IMR-90 (cell line): ENCODE data around the gene NPPC. TPM values are rescaled to one million over a fixed set of nuclear protein-coding genes. Genes with fewer than 3 reads are reported as not detected.

ENCODE experiments used
- ATAC-seq: fragments of 200-7000 bp; cut with Tn5 transposase; 2 replicates; pipeline ENCODE4 v1.9.1; 2020; ENCODE audit warnings: low read depth, mild to moderate bottlenecking, moderate library complexity
- BruUV-seq: library from RNA; stranded (reverse); fragments of 400-500 nt; replicated peaks from 2 replicates; lab custom pipeline; 2021; lab: Mats Ljungman, UMichigan
- CTCF ChIA-PET: fragments of 300-600 bp; formaldehyde crosslinking; extraction: SDS; loops from one replicate; lab custom pipeline; 2021; ENCODE audit warnings: antibody characterized with exemption; lab: Yijun Ruan, JAX
- POLR2A ChIA-PET: fragments of 300-600 bp; sonication (Branson Sonifier 250); formaldehyde crosslinking; loops from one replicate; lab custom pipeline; 2022; ENCODE audit warnings: antibody characterized with exemption; ENCODE audit not compliant: unreplicated experiment; lab: Charles Lee
- DNase-seq: peaks from one replicate; pipeline ENCODE4 v3.0.0; 2013
- H2AFZ ChIP-seq: replicated peaks from 2 replicates; pipeline ENCODE3; 2013; ENCODE audit warnings: low read length, mild to moderate bottlenecking; ENCODE audit not compliant: poor library complexity
- H2AK5ac ChIP-seq: 2 replicates; pipeline ENCODE4 v1.6.1; 2013; ENCODE audit warnings: low read depth, low read length, inconsistent platforms
- H2AK9ac ChIP-seq: replicated peaks from 2 replicates; pipeline ENCODE3; 2013; ENCODE audit warnings: mild to moderate bottlenecking, low read depth, low read length, moderate library complexity; ENCODE audit not compliant: poor library complexity
- H2BK120ac ChIP-seq: 2 replicates; pipeline ENCODE4 v1.6.1; 2013; ENCODE audit warnings: low read depth, low read length, inconsistent platforms
- H2BK15ac ChIP-seq: 3 replicates; pipeline ENCODE4 v1.6.1; 2013; ENCODE audit warnings: low read depth, low read length, inconsistent platforms
- H2BK20ac ChIP-seq: 2 replicates; pipeline ENCODE4 v1.6.1; 2013; ENCODE audit warnings: low read depth, mild to moderate bottlenecking, inconsistent platforms, low read length, moderate library complexity
- H2BK5ac ChIP-seq: 2 replicates; pipeline ENCODE4 v1.6.1; 2013; ENCODE audit warnings: mild to moderate bottlenecking, low read depth, low read length, inconsistent platforms; ENCODE audit not compliant: poor library complexity, severe bottlenecking
- H3K14ac ChIP-seq: replicated peaks from 2 replicates; pipeline ENCODE4 v1.6.1; 2013; ENCODE audit warnings: low read depth, low read length, inconsistent platforms
- H3K18ac ChIP-seq: 2 replicates; pipeline ENCODE4 v1.6.1; 2013; ENCODE audit warnings: low read depth, low read length, control low read depth
- H3K23ac ChIP-seq: 2 replicates; pipeline ENCODE4 v1.6.1; 2013; ENCODE audit warnings: low read depth, low read length, inconsistent platforms
- H3K27ac ChIP-seq: 2 replicates; pipeline ENCODE4 v1.5.1; 2013; ENCODE audit warnings: mild to moderate bottlenecking, control low read depth, low read length; ENCODE audit not compliant: insufficient read depth
- H3K27me3 ChIP-seq: 2 replicates; pipeline ENCODE4 v1.6.1; 2013; ENCODE audit warnings: low read length; ENCODE audit not compliant: control insufficient read depth, insufficient read depth
- H3K36me3 ChIP-seq: 2 replicates; pipeline ENCODE4 v1.6.1; 2013; ENCODE audit warnings: low read length, mixed read lengths; ENCODE audit not compliant: control insufficient read depth, insufficient read depth
- H3K4ac ChIP-seq: 2 replicates; pipeline ENCODE4 v1.6.1; 2013; ENCODE audit warnings: low read depth, low read length, inconsistent platforms
- H3K4me1 ChIP-seq: 2 replicates; pipeline ENCODE4 v1.6.1; 2013; ENCODE audit warnings: low read length, mixed read lengths; ENCODE audit not compliant: control insufficient read depth, insufficient read depth
- H3K4me2 ChIP-seq: 2 replicates; pipeline ENCODE4 v1.6.1; 2013; ENCODE audit warnings: low read depth, mild to moderate bottlenecking, control low read depth, low read length, moderate library complexity
- H3K4me3 ChIP-seq: 2 replicates; pipeline ENCODE4 v1.5.1; 2013; ENCODE audit warnings: low read depth, mild to moderate bottlenecking, control low read depth, low read length, moderate library complexity; ENCODE audit not compliant: insufficient read depth
- H3K56ac ChIP-seq: 2 replicates; pipeline ENCODE4 v1.6.1; 2013; ENCODE audit warnings: low read length, inconsistent platforms; ENCODE audit not compliant: insufficient read depth; ENCODE audit errors: extremely low read depth
- H3K79me1 ChIP-seq, 2 experiments: 2 replicates each; pipeline ENCODE4 v1.6.1; 2013; ENCODE audit warnings: low read length in 2 of 2, inconsistent platforms in 1 of 2, low read depth in 1 of 2
- H3K9ac ChIP-seq: 2 replicates; pipeline ENCODE4 v1.6.1; 2013; ENCODE audit warnings: low read depth, low read length, control low read depth
- H3K9me1 ChIP-seq: 2 replicates; pipeline ENCODE4 v1.6.1; 2013; ENCODE audit warnings: low read length, inconsistent platforms; ENCODE audit not compliant: insufficient read depth
- H3K9me3 ChIP-seq: 2 replicates; pipeline ENCODE4 v1.6.1; 2013; ENCODE audit warnings: low read length; ENCODE audit not compliant: control insufficient read depth, insufficient read depth
- H4K20me1 ChIP-seq: 2 replicates; pipeline ENCODE4 v1.6.1; 2013; ENCODE audit warnings: low read length, inconsistent platforms; ENCODE audit not compliant: insufficient read depth
- H4K5ac ChIP-seq: 2 replicates; pipeline ENCODE4 v1.6.1; 2013; ENCODE audit warnings: mild to moderate bottlenecking, low read depth, low read length, control low read depth
- H4K8ac ChIP-seq, 2 experiments: 2 replicates each; pipeline ENCODE4 v1.6.1; 2013; ENCODE audit warnings: low read depth in 2 of 2, low read length in 2 of 2, control low read depth in 1 of 2, inconsistent platforms in 1 of 2
- H4K91ac ChIP-seq: 2 replicates; pipeline ENCODE4 v1.6.1; 2013; ENCODE audit warnings: low read depth, low read length, inconsistent platforms; ENCODE audit not compliant: insufficient read depth
- BHLHE40 ChIP-seq: fragments of 150-350 bp; IDR thresholded peaks from 2 replicates; pipeline ENCODE4 v1.6.1; 2016; ENCODE audit warnings: mild to moderate bottlenecking, low read depth, low read length
- CEBPB ChIP-seq: IDR thresholded peaks from 2 replicates; pipeline ENCODE4 v1.6.1; 2012; ENCODE audit warnings: low read depth, low read length, improper control_type of control experiment
- CHD1 ChIP-seq: IDR thresholded peaks from 2 replicates; pipeline ENCODE4 v1.6.1; 2012; ENCODE audit warnings: low read depth, low read length, improper control_type of control experiment
- FOS ChIP-seq: fragments of 150-350 bp; IDR thresholded peaks from 2 replicates; pipeline ENCODE4 v1.6.1; 2016; ENCODE audit warnings: low read depth, low read length
- MAFK ChIP-seq: IDR thresholded peaks from 2 replicates; pipeline ENCODE4 v1.6.1; 2012; ENCODE audit warnings: low read depth, low read length, improper control_type of control experiment
- MAZ ChIP-seq: IDR thresholded peaks from 2 replicates; pipeline ENCODE4 v1.6.1; 2012; ENCODE audit warnings: low read depth, mild to moderate bottlenecking, low read length, improper control_type of control experiment, moderate library complexity, borderline replicate concordance
- MXI1 ChIP-seq: IDR thresholded peaks from 2 replicates; pipeline ENCODE4 v1.6.1; 2012; ENCODE audit warnings: low read depth, mild to moderate bottlenecking, low read length, moderate library complexity, borderline replicate concordance
- NFE2L2 ChIP-seq: fragments of 150-350 bp; IDR thresholded peaks from 2 replicates; pipeline ENCODE4 v1.6.1; 2016; ENCODE audit warnings: low read depth, mild to moderate bottlenecking, low read length
- POLR2A ChIP-seq: IDR thresholded peaks from 2 replicates; pipeline ENCODE4 v1.6.1; 2012; ENCODE audit warnings: mild to moderate bottlenecking, low read depth, low read length
- RAD21 ChIP-seq: IDR thresholded peaks from 2 replicates; pipeline ENCODE4 v1.6.1; 2012; ENCODE audit warnings: low read length, improper control_type of control experiment
- RCOR1 ChIP-seq: IDR thresholded peaks from 2 replicates; pipeline ENCODE4 v1.6.1; 2012; ENCODE audit warnings: mild to moderate bottlenecking, low read length, improper control_type of control experiment; ENCODE audit not compliant: insufficient replicate concordance
- RFX5 ChIP-seq: IDR thresholded peaks from 2 replicates; pipeline ENCODE4 v1.8.0; 2012; ENCODE audit warnings: low read depth, mild to moderate bottlenecking, low read length, moderate library complexity
- SMC3 ChIP-seq: fragments of 150-350 bp; IDR thresholded peaks from 2 replicates; pipeline ENCODE4 v1.6.1; 2016; ENCODE audit warnings: low read depth, mild to moderate bottlenecking, antibody characterized with exemption, low read length, moderate library complexity
- WGBS, 2 experiments: methylation state at CpG; one replicate each; pipeline versions ENCODE4 v1.1.5 to v1.1.7; 2013; ENCODE audit warnings: missing lambda C conversion rate in 2 of 2; ENCODE audit not compliant: insufficient read length in 1 of 2; ENCODE audit errors: extremely low coverage in 2 of 2; 5-methylcytosine and 5-hydroxymethylcytosine counted together
- dilution Hi-C: fragments of 300-500 bp; cut with HindIII; formaldehyde crosslinking; loops from one replicate; pipeline ENCODE4 v1.14.3; 2018; ENCODE audit warnings: low sequenced_read_pairs; ENCODE audit not compliant: unreplicated experiment
- in situ Hi-C: fragments of 300-500 bp; cut with MboI; formaldehyde crosslinking; loops from 3 replicates; pipeline ENCODE4 v1.14.3; 2019; ENCODE audit warnings: low sequenced_read_pairs, inconsistent platforms, mixed read lengths
- intact Hi-C: fragments of 100-400 bp; cut with micrococcal nuclease; formaldehyde crosslinking; loops from 2 replicates; pipeline ENCODE4 v1.10.0; 2022
- polyA plus RNA-seq, 3 experiments: library from polyadenylated mRNA; depleted of rRNA; stranded (reverse); fragments of >200 nt; gene quantifications; 2 replicates each; pipeline ENCODE4 v1.2.3, GENCODE V29; 2012; ENCODE audit warnings: low replicate concordance in 1 of 3
- total RNA-seq: library from RNA; depleted of rRNA; stranded (reverse); fragments of >200 nt; gene quantifications from 2 replicates; pipeline ENCODE4 v1.2.3, GENCODE V29; 2012
- TF ChIP-seq, protein P1 (sequence below): conservative IDR thresholded peaks from 2 replicates; pipeline ENCODE4 v1.5.1; 2012; ENCODE audit warnings: mild to moderate bottlenecking, low read depth, low read length, improper control_type of control experiment
- TF ChIP-seq, protein P2 (sequence below): fragments of 150-350 bp; IDR thresholded peaks from 2 replicates; pipeline ENCODE4 v1.6.1; 2017; ENCODE audit warnings: mild to moderate bottlenecking, antibody characterized with exemption, low read length, low read depth
- TF ChIP-seq, protein P3 (sequence below): fragments of 150-350 bp; IDR thresholded peaks from 2 replicates; pipeline ENCODE4 v1.6.1; 2016; ENCODE audit warnings: low read depth, mild to moderate bottlenecking, low read length, moderate library complexity, borderline replicate concordance

The NPPC gene
- total and polyA plus RNA-seq, 2 of the 4 experiments (the other 2 are of a cell fraction) = 0.22 to 0.36 TPM

DNA sequence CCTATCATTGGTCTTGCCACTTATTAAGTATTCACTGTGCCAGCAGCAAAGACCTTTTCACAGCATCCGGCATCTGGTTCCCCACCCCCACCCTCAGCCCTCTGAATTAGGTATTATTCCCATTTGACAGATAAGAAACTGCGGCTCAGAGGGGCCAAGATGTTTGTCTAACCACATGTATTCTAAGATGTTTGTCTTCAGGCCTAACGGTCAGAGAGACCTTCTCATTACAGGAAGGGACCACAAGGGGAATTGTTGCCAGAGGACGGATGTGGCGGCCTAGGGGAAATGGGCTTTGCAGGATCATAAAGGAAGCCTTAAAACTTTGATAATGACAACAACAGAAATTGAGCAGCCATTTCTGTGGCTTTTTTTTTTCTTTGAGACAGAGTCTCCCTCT lies 16.6 kb downstream of the NPPC start:
- no peak overlapping the region for H3K18ac ChIP-seq
- H3K4ac ChIP-seq = no peak overlapping the region
- WGBS, 2 experiments = 100% methylated on average over 1 of the region's 5 CpGs; no CpG with 5 or more reads in 1 of the 2 experiments
- no peak overlapping the region for H3K4me2 ChIP-seq
- no peaks in the 10 kb centered on the region for H3K36me3 ChIP-seq
- intact Hi-C loops (loop anchor here (10.0 kb wide), 1 partner anchor 595 kb away; no protein-coding TSS in a partner anchor), dilution Hi-C loops (no loop called here), in situ Hi-C loops (loop anchor here (5.0 kb wide), 2 partner anchors 408 to 523 kb away; no protein-coding TSS in a partner anchor)
- H3K14ac ChIP-seq = no peak overlapping the region
- no peak overlapping the region for H2AK5ac ChIP-seq
- H4K8ac ChIP-seq = no peak overlapping the region
- H3K27ac ChIP-seq = no peak overlapping the region
- ChIA-PET POLR2A (no interaction called here), CTCF (interaction anchor here (0.6 kb wide), 1 partner anchor 419 kb away, joined by 3 read pairs; no protein-coding TSS in a partner anchor)
- H2AFZ ChIP-seq = no peak overlapping the region
- H2BK15ac ChIP-seq = no peak overlapping the region
- BruUV-seq = no TSS peak
- no peaks in the 10 kb centered on the region for H3K79me1 ChIP-seq
- no peak overlapping the region for H3K56ac ChIP-seq
- DNase-seq = no peak
- H4K91ac ChIP-seq = no peak overlapping the region
- no peaks in the 10 kb centered on the region for H3K9me3 ChIP-seq
- H3K9me1 ChIP-seq = no peaks in the 10 kb centered on the region
- no peak overlapping the region for H3K9ac ChIP-seq
- no peaks in the 10 kb centered on the region for H4K20me1 ChIP-seq
- H3K4me3 ChIP-seq = no peak overlapping the region
- H4K5ac ChIP-seq = no peak overlapping the region
- H2BK20ac ChIP-seq = no peak overlapping the region
- H3K4me1 ChIP-seq = no peaks in the 10 kb centered on the region
- H3K27me3 ChIP-seq = peaks cover 16% of the 10 kb centered on the region
- no peak overlapping the region for H2AK9ac ChIP-seq
- no peak for ATAC-seq
- H2BK5ac ChIP-seq = no peak overlapping the region
- TF ChIP-seq RAD21 (no peak), BHLHE40 (no peak), NFE2L2 (no peak), MAFK (no peak), RCOR1 (no peak), MXI1 (no peak), CHD1 (no peak), MAZ (no peak), CEBPB (no peak), SMC3 (no peak), POLR2A (no peak), RFX5 (no peak), FOS (no peak)
- TF ChIP-seq, protein P1, sequence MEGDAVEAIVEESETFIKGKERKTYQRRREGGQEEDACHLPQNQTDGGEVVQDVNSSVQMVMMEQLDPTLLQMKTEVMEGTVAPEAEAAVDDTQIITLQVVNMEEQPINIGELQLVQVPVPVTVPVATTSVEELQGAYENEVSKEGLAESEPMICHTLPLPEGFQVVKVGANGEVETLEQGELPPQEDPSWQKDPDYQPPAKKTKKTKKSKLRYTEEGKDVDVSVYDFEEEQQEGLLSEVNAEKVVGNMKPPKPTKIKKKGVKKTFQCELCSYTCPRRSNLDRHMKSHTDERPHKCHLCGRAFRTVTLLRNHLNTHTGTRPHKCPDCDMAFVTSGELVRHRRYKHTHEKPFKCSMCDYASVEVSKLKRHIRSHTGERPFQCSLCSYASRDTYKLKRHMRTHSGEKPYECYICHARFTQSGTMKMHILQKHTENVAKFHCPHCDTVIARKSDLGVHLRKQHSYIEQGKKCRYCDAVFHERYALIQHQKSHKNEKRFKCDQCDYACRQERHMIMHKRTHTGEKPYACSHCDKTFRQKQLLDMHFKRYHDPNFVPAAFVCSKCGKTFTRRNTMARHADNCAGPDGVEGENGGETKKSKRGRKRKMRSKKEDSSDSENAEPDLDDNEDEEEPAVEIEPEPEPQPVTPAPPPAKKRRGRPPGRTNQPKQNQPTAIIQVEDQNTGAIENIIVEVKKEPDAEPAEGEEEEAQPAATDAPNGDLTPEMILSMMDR = no peak
- TF ChIP-seq, protein P2, sequence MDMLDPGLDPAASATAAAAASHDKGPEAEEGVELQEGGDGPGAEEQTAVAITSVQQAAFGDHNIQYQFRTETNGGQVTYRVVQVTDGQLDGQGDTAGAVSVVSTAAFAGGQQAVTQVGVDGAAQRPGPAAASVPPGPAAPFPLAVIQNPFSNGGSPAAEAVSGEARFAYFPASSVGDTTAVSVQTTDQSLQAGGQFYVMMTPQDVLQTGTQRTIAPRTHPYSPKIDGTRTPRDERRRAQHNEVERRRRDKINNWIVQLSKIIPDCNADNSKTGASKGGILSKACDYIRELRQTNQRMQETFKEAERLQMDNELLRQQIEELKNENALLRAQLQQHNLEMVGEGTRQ = no peak
- TF ChIP-seq, protein P3, sequence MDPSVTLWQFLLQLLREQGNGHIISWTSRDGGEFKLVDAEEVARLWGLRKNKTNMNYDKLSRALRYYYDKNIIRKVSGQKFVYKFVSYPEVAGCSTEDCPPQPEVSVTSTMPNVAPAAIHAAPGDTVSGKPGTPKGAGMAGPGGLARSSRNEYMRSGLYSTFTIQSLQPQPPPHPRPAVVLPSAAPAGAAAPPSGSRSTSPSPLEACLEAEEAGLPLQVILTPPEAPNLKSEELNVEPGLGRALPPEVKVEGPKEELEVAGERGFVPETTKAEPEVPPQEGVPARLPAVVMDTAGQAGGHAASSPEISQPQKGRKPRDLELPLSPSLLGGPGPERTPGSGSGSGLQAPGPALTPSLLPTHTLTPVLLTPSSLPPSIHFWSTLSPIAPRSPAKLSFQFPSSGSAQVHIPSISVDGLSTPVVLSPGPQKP = no peak
- H3K23ac ChIP-seq = no peak overlapping the region
- H2BK120ac ChIP-seq = no peak overlapping the region
